ENCODE data around the gene PRPF39. TPM values are rescaled to one million over a fixed set of nuclear protein-coding genes. Genes with fewer than 3 reads are reported as not detected.

PRPF39 gene
- total and polyA plus RNA-seq, 2 experiments from 2014 or later: 30.4 to 40.7 TPM

DNA sequence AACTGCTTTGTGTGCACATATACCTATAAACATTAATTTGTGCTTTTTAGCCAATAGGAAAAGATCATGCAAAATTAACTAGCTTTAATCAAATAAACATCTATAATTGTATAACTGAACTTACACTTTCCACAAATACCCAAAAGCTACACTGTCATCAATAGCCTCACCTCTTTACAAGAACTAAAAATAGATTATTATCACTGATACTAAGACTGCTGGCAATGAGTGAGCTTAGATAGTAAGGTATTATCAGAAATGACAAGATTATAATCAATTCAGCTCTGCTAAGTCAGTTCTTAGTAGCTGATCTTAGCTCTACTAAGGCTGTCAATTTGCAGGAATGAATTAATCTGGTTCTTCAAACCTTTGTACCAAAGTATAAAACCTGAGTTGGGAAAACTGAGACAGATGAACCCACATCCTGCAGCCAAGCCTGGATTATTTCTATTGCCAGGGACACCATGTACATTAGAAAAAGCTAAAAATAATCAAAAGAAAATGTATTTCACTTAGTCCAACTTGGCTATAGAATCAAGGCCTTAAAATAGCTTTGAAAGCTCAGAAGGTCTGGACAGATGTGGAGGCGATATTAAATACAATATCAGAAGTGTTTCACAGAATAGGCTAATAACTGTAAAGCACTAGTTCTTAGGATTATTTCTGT, 45.2 kb downstream of the PRPF39 start:
- H3K36me3 ChIP-seq: peaks cover 8% of the 10 kb centered on the region
- H3K27me3 ChIP-seq: no peaks in the 10 kb centered on the region
- no peaks in the 10 kb centered on the region for H3K9me3 ChIP-seq (ENCODE audit: low read depth)
- peak overlapping the region; percentile 14 for H3K27ac ChIP-seq
- TF ChIP-seq, protein P1, sequence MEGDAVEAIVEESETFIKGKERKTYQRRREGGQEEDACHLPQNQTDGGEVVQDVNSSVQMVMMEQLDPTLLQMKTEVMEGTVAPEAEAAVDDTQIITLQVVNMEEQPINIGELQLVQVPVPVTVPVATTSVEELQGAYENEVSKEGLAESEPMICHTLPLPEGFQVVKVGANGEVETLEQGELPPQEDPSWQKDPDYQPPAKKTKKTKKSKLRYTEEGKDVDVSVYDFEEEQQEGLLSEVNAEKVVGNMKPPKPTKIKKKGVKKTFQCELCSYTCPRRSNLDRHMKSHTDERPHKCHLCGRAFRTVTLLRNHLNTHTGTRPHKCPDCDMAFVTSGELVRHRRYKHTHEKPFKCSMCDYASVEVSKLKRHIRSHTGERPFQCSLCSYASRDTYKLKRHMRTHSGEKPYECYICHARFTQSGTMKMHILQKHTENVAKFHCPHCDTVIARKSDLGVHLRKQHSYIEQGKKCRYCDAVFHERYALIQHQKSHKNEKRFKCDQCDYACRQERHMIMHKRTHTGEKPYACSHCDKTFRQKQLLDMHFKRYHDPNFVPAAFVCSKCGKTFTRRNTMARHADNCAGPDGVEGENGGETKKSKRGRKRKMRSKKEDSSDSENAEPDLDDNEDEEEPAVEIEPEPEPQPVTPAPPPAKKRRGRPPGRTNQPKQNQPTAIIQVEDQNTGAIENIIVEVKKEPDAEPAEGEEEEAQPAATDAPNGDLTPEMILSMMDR (IDR thresholded peaks at IDR 0.05; ENCODE audit: low read depth, low read length): no peak
- no peak overlapping the region for H3K4me3 ChIP-seq
- no peak for DNase-seq (ENCODE audit: low read depth in 1 of 2, low spot score in 1 of 2)
- peaks cover 26% of the 10 kb centered on the region for H3K4me1 ChIP-seq (ENCODE audit: low read depth)

DNA sequence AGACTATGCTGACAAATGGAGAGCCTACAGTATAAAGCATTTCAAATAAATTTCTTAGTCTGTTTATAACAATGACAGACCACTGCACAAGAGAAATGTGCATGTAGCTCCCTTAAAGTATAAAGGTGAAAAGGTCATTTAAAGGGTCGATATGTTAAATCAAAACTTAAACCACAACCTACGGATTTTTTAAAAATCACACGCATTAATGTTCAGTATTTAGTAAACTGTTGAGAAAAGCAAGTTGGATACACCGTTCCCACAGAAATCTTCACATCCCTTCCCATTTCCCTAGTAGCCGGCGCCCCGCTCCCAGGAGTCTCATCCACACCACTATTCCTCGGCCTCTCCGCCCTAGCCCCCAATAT, 49.8 kb downstream of the PRPF39 start:
- H3K27ac ChIP-seq: peak overlapping the region; percentile 99
- peak overlapping the region; percentile 82 for H3K4me3 ChIP-seq
- peaks cover 41% of the 10 kb centered on the region for H3K4me1 ChIP-seq (ENCODE audit: low read depth)
- H3K36me3 ChIP-seq: no peaks in the 10 kb centered on the region
- H3K9me3 ChIP-seq (ENCODE audit: low read depth): no peaks in the 10 kb centered on the region
- TF ChIP-seq, protein P1 (IDR thresholded peaks at IDR 0.05; ENCODE audit: low read depth, low read length): no peak
- H3K27me3 ChIP-seq: no peaks in the 10 kb centered on the region
- DNase-seq (ENCODE audit: low read depth in 1 of 2, low spot score in 1 of 2): no peak

GRCh38 chr14:45134051-45134958, 50.4 kb downstream of the PRPF39 start, which contains the start of gene FKBP3:
FKBP3 (minus strand) TSS chr14:45134481; CDS start chr14:45134456, 25 bp downstream.
- H3K27ac ChIP-seq: peak within 1 kb of the TSS; percentile 99
- no peaks in the 10 kb centered on the region for H3K9me3 ChIP-seq (ENCODE audit: low read depth)
- H3K4me3 ChIP-seq: peak within 1 kb of the TSS; percentile 82
- no peaks in the 10 kb centered on the region for H3K36me3 ChIP-seq
- TF ChIP-seq, protein P1 (IDR thresholded peaks at IDR 0.05; ENCODE audit: low read depth, low read length): peak; percentile 7
- H3K27me3 ChIP-seq: no peaks in the 10 kb centered on the region
- DNase-seq (ENCODE audit: low read depth in 1 of 2, low spot score in 1 of 2): peak; percentile 99 to 100
- H3K4me1 ChIP-seq (ENCODE audit: low read depth): peaks cover 39% of the 10 kb centered on the region

DNA sequence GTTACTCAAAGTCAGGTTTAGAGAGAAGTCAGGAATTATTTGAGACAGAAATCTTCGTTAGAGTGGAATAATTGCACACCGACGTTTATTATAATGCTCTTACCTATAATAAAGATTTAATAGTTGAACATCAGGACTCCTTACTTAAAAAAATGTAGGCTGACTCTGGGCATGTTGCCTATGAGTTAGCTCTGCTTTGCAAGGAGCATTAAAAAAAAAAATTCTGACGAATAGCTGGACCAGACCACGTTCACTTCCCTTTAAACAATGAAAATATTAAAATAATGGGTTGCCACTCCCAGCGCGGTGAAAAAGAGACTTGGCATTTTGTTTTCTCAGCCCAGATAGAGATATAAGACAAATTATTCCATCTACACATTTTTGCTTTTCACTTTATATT, 51.2 kb downstream of the PRPF39 start:
- Histone ChIP-seq H3K36me3 (no peaks in the 10 kb centered on the region), H3K27ac (peak overlapping the region; percentile 99), H3K4me3 (peak overlapping the region; percentile 82), H3K9me3 (ENCODE audit: low read depth) (no peaks in the 10 kb centered on the region), H3K27me3 (no peaks in the 10 kb centered on the region), H3K4me1 (ENCODE audit: low read depth) (peaks cover 31% of the 10 kb centered on the region)
- DNase-seq (ENCODE audit: low read depth in 1 of 2, low spot score in 1 of 2): peak; percentile 32 to 49
- TF ChIP-seq, protein P1 (IDR thresholded peaks at IDR 0.05; ENCODE audit: low read depth, low read length): no peak

GRCh38 chr14:45135659-45136395, 51.9 kb downstream of the PRPF39 start, which contains the start of gene FANCM:
FANCM (plus strand) TSS chr14:45135930; CDS start chr14:45136032, 102 bp downstream.
- TF ChIP-seq, protein P1 (IDR thresholded peaks at IDR 0.05; ENCODE audit: low read depth, low read length): no peak

More at GRCh38 chr14:45135659-45136395, 51.9 kb downstream of the PRPF39 start, which contains the start of gene FANCM:
- Histone ChIP-seq H3K4me1 (ENCODE audit: low read depth) (peaks cover 24% of the 10 kb centered on the region), H3K27me3 (no peaks in the 10 kb centered on the region), H3K4me3 (peak within 1 kb of the TSS; percentile 82), H3K9me3 (ENCODE audit: low read depth) (no peaks in the 10 kb centered on the region), H3K27ac (peak within 1 kb of the TSS; percentile 99), H3K36me3 (no peaks in the 10 kb centered on the region)
- peak; percentile 97 to 99 for DNase-seq (ENCODE audit: low read depth in 1 of 2, low spot score in 1 of 2)
